ENCODE data around the gene CLDN17.

CLDN17 gene

GRCh38 chr21:30126576-30126975, 40.0 kb downstream of the CLDN17 start:
- FAIRE-seq = no peak
- DNase-seq (ENCODE audit: insufficient read length, low spot score) = no peak

DNA sequence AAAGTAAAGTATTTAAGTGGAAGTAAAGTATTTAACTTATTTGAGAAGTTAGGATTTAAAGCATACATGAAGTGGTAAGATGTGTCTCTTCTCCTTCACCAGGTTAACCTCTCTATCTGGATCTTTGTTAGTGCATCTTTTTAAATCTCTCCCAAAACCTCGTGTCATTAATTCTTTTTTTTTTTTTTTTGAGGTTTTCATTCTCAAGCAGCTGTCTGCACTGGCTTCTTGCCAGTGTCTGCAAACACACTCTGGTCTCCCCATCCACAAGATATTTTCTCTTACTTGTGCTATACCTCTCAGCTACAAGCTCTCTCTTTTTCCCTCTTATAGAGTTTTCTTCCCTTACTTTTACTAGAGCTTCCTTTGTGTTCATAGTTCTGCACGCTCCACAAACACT, 49.0 kb downstream of the CLDN17 start:
- no peak for DNase-seq (ENCODE audit: insufficient read length, low spot score)
- no peak for FAIRE-seq

GRCh38 chr21:30116479-30116878, 50.1 kb downstream of the CLDN17 start:
- no peak for FAIRE-seq
- no peak for DNase-seq (ENCODE audit: insufficient read length, low spot score)
